ENCODE data around the gene COPZ1.
"Not testable (repeated sequence)": the region's sequence is repeated elsewhere in the genome, so short reads cannot be mapped to it uniquely, and the experiment has no call there.

Gene COPZ1, protein sequence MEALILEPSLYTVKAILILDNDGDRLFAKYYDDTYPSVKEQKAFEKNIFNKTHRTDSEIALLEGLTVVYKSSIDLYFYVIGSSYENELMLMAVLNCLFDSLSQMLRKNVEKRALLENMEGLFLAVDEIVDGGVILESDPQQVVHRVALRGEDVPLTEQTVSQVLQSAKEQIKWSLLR

DNA sequence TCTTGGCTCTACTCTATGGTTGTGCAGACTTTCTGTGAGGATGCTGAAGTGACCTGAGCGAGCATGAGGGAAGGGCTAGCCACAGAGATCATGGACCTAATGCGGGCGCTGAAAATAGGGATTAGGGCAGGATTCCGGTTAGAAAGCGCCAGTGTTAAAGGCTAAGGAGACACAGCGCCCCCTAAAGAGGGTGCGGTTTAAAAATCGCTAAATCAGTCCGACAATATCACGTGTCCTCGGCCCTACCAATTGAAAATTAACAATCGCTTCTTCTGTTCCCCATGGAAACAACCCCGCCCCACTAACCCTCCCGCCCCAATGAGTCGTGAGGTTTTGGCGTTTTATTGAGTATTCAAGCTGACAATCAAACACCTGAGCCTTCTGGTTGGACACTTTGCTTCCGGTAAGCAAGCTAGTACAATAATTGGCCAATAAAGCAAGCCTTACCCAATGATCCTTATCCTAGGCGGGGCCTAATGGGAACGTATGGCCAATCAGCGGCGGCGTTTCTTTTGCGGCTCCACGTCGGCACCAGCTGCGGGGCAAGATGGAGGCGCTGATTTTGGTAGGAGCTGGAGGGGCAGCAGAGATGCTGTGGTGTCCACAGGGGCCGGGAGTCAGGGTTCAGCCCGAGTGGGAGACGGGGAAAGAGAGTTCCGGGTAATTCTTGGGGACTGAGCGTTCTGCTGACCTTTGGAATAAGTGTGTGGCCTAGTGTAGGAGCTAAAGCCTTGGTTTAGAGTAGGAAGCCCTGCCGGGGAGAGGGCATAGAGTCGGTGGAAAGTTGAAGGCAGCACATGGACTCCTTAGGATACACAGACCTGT, at the start of gene COPZ1:
COPZ1 (plus strand) TSS at position 515 of the 825 bp plus-strand sequence; CDS start at position 548, 33 bp downstream.
- DNase-seq = peak; percentile 100

DNA sequence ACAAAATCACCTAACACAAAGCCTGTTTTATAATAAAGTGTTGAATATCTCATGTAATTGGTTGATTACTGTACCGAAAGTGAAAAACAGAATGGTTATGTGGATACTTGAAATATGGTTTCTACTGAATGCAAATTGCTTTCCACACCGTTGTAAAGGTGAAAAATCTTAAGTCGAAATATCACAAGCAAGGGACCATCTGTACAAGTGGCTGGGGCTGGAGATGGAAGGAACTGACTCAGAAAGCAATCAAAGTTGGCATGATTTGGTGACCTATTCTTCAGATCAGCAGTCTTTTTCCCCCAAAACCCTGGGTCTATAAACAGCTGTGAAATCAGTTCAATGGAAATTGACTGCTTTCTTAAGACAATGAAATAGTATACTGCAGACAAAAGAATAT, 48.6 kb upstream of the COPZ1 start:
- no peak for DNase-seq

DNA sequence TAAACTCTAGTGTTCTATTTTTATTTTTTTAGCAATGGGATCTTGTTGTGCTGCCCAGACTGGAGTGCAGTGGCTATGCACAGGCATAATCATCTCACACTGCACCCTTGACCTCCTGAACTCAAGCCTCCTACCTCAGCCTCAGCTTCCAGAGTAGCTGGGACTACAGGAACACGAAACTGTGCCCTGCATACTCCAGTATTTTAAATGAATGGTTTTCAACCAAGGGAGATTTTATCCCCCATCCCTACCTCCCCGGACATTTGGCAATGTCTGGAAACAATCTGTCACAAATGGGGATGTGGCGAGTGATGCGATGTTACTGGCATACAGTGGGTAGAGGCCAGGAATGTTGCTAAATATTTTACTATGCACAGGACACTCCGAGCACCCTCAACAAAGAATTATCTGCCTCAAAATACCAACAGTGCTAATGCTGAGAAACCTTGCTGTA, 47.1 kb upstream of the COPZ1 start:
- no peak for DNase-seq

DNA sequence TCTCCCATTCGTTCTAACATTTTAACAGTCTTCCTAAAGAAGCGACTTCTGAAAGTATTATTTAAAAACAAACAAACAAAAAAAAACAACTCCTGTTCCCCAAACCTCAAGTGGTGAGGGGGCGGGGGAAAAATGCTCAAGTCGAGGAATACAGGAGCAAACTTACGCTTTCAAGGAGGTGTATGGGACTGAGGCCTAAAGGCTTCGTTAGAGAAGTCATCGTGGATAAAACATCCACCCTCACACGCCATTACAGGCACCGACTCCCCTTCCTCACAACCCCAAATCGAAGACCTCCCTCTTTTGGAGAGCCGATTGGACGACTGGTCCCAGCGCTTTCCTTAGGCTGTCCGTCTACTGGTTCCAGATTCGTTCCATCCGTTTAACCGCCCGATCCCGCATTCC, 45.7 kb upstream of the COPZ1 start:
- no peak for DNase-seq

DNA sequence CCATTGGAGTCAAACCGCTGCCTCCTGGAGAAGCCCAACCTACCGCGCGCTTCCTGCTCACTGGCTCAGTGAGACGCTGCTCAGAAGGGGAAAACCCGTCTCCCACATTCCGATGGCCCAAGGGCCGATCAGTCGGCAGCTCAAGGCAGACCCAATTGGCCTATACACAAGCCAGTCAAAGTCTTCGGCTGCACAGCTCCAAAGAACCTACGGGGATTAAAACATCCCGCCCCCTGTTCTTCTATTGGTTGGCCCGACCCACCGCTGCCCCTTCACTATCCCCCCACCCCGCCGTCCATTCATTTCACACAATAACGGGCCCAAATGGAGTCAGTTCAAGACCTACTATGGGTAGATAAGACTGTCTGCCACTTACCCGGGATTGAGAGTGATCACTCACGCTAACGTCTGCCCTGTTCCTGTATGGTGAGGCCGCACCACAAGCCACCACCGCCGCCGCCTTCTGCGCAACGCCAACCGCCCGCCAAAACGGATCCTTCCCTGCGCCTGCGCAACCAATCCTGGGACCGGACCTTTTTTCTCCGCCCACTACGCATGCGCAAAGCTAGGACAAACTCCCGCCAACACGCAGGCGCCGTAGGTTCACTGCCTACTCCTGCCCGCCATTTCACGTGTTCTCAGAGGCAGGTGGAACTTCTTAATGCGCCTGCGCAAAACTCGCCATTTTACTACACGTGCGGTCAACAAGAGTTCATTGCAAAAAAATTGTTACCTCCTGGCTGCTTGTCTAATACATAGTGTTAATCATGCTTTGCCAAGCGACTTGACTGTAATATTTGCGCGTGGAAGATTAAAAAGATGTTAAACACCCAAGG, 45.1 kb upstream of the COPZ1 start, which contains the start of gene CBX5:
CBX5 (minus strand) TSS at position 491 of the 836 bp plus-strand sequence. CDS start 22,472 bp downstream, outside the sequence.
- DNase-seq = peak; percentile 99

DNA sequence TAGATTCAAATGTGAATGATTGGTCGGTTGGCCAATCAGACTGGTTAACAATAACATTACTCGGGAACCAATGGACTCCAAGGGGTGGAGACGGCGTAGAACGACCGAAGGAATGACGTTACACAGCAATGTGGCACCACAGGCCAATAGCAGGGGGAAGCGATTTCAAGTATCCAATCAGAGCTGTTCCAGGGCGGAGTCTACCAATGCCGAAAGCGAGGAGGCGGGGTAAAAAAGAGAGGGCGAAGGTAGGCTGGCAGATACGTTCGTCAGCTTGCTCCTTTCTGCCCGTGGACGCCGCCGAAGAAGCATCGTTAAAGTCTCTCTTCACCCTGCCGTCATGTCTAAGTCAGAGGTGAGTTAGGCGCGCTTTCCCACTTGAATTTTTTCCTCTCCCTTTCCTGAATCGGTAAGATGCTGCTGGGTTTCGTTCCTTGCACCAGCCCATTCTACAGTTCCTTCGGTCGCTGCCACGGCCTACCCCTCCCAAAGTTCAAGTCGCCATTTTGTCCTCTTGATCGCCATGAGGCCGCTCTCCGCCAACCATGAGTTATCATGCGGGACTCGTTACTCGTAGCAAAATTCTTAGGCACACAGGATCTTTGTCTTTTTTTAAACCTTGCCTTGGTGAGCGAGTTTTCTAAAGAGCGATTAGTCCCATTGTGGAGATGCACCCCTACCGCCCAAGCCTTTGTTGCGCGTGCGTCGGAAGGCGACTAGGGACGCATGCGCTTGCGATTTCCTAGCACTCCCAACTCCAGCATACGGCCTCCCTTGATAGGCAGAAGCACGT, 44.3 kb upstream of the COPZ1 start, which contains the start of gene HNRNPA1:
HNRNPA1 (plus strand) TSS at position 259 of the 793 bp plus-strand sequence; CDS start at position 341, 82 bp downstream.
- DNase-seq = peak; percentile 99

DNA sequence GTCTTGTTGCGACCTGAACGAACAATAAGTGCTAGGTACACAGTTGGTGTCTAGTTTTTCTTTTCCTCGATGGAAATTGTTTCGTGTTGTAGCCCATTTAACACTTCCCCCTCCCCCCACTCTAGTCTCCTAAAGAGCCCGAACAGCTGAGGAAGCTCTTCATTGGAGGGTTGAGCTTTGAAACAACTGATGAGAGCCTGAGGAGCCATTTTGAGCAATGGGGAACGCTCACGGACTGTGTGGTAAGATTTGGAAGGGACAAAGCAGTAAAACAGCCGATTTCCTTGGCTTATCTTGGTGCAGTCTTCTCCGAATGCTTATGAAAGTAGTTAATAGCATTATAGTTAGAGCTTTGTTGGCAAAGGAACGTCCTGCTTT, 43.7 kb upstream of the COPZ1 start:
- not testable (repeated sequence) for DNase-seq

DNA sequence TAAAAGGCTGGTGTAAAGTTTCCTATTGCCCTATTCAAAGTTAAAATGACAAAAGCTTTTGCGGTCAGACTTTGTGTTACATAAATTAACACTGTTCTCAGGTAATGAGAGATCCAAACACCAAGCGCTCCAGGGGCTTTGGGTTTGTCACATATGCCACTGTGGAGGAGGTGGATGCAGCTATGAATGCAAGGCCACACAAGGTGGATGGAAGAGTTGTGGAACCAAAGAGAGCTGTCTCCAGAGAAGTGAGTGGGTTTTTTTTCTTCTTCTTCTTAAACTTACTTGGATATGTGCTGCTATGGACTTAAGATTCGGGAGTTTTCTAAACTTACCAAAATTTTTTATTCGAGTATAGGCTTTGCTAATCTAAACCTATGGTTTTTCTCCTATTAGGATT, 43.2 kb upstream of the COPZ1 start:
- not testable (repeated sequence) for DNase-seq

DNA sequence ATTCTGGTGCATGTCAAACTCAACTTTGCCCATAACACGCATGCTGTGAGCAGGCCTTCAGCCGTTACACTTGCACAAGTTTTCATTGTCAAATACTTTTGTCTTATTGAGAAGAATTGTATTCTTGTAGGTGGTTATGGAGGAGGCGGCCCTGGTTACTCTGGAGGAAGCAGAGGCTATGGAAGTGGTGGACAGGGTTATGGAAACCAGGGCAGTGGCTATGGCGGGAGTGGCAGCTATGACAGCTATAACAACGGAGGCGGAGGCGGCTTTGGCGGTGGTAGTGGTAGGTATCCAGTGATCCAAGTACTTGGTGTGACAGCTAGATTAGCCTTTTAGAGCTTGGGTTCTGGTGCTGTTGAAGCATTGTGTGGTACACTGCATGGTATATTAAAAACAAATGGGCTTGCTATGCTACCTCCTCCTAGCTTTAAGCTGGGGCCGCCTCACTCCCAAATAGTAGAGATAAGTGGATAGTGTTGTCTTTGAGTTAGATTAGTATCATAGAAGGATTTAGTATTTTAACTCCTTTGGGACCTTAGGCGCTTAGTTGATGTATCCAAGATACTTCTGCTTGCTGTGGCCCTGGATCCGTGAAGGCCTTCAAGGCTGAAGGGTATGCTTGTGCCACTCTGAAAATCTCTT, 41.9 kb upstream of the COPZ1 start:
- no peak for DNase-seq

DNA sequence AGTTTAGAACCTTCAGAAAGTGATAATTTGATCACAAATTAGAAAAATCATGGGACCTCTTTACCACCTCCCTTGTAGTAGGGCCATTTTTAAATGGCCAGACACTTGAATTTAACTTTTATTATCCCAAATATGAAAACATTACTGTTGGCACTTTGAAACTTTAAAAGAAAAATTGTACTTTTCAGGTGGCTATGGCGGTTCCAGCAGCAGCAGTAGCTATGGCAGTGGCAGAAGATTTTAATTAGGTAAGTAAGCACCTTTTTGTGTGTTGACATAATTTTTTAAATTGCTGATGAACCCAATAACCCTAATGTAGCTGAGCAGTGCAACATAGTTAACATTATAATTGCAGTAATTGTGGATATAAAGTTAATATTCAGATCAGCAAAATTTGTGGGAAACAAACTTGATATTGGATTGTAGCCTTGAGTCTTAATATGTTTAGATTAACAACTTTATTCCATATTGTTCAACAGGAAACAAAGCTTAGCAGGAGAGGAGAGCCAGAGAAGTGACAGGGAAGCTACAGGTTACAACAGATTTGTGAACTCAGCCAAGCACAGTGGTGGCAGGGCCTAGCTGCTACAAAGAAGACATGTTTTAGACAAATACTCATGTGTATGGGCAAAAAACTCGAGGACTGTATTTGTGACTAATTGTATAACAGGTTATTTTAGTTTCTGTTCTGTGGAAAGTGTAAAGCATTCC, 40.7 kb upstream of the COPZ1 start:
- not testable (repeated sequence) for DNase-seq

DNA sequence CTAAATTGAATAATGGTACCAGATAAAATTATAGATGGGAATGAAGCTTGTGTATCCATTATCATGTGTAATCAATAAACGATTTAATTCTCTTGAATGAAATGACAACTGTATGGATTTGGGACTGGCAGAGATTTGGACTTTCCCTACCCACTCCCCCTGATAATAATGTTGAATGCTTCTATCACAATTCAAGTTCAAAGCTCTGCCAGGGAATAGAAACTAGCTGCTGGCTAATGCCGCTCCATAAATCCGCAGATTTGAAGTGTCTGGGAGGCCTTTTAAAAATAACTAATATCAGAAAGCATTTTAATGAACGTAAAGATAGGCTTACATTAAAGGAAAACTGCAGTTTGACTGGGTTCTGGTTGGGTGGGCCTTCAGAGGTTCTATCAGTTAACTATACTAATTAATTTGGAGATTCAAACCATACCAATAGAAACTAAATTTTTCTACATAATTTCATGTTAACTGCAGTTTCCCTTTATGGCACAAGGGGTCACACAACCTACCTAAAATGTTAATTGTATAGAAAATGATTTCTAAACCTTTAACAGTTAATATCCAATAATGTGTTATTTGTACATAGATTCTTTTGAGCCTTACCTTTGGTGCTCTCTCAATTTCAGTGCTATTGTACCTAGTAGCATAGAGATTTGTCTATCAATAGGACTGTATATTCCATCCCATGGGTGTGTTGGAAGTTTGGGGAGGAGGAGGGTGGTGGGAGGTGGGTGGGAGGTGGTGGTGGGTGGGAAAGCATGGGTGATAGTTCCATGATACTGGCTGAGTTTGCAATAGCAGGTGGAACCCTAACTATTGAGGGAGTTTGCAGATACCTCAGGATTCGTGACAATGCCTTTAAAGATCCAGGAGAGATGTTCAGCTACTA, 39.5 kb upstream of the COPZ1 start:
- no peak for DNase-seq

DNA sequence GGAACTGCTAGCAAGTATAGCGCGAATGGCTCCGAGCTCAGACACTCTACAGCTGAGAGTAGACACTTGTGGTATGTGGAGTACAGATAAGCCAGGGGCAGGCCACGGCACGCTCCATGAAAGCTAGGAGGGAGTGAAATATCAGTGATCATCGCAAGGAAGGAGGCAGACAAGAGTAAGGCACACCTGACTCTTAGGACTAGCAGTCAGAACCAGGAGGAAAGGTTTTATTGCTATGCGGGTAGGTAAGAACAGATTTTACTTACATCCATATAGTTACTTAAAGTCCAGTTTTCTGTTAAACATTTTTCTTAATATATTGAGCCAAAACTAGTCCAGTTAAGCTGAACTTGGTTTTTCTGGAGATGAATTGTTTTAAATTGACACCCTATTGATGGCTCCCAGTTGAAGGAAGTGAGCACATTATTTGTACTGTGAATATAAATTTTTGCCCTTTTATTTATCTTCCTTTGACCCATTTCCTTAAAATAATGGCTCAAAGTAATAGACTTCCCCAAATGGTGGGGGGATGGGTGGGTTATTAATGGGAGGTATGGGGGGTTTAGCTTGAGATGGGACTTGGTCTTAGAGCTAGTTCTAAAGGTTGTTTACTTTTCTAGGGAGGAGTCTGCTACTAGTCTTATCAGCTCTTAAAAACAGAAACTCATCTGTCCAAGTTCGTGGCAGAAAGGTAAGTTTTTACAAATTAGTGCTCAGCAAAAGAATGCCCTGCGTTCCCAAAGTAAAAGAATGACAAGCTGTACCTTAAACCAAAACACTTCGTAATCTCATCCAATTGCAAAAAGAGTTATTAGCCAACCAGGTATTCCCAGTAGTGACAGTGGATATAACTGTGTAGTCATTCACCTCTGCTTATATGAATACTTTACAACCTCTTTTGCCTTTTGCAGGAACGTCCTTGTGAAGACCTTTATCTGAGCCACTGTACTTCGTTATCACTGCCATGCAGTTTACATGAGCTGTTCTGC, 38.6 kb upstream of the COPZ1 start:
- DNase-seq = no peak

DNA sequence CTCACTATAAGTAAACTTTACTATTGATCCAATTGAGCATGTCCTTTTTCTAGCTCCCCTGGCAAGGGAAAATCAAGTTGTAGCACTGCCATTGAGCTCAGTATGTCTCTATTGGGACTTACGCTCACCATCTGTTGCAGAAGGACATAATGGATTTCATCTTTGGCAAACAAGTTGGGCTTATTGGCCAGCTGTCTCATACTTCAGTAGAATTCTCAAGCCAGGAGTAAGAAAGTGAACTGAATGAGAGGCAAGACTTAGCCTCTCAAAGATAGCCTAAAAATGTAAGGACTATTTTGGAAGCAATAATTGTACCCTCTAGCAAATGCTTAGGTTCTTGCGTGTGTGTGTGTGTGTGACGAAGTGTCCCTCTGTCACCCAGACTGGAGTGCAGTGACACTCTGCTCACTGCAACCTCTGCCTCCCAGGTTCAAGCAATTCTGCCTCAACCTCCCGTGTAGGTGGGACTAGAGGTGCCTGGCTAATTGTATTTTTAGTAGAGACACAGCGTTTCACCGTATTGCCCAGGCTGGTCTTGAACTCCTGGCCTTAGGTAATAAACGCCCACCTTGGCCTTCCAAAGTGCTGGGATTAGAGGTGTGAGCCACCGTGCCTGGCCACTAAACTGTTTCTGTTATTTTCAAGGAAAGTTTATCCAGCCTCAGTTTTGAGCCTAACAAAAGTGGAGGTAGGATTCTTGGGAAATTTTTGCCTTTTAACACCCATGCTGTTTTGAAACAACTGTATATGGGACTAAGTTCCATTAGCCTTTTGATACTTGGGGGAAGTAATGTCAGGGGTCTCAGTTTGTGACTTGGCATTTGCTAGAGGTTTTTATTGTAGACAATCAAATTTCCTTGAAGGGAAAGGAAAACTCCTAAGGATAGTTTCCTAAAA, 37.4 kb upstream of the COPZ1 start:
- no peak for DNase-seq

DNA sequence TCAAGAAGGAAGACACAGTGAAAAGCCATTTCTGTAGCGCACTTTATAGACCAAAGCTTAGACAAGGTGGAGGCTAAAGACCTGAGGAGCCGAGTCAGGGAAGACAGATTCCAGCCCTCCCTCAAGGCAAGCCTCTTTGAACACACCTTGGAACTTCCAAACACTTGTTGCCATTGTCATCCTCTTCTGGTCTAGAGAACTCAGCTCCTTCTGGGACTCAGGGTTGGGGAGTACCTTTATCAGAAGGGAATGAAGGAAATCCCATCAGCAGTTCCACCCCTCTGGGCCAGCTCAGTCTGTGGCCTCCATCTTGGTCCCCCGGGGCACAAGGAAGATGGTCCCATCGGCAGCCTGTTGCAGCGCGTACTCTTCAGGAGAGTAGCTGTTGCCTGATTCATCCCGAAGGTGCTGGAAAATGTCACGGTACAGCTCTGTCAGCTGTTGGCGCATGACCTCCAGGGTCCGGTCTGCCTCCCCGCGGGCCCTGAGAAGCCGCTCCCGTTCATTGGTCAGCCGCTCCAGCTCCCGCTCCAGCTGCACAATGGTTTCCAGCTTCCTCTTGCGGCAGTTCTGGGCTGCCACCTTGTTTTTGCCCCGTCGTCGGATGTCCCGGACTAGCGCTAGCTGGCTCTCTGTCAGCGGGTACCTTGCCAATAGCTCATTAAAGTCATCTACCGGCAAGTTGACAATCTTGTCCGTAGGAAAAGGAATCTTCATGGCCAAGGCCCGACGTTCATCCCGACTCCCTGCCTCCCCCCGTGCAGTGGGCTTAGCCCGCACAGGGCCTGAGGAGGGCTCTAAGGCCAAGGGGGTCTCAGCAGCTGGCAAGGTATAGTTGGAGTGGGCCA, 32.6 kb upstream of the COPZ1 start:
- DNase-seq = no peak

DNA sequence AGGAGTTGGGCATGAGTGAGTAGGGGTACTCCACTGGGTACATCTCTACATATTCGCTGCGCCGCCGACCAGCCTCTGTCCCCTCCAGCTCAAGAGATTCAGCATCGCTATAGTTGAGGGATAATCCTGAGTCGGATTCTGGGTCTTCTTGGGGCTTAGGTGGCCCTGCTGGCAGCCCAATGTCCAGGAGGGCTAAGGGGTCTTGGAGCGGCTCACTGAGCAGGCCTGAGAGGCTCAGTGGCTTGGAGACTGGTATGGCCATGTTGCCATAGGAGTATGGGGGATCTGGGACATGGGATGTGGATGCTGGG, 32.0 kb upstream of the COPZ1 start:
- no peak for DNase-seq

DNA sequence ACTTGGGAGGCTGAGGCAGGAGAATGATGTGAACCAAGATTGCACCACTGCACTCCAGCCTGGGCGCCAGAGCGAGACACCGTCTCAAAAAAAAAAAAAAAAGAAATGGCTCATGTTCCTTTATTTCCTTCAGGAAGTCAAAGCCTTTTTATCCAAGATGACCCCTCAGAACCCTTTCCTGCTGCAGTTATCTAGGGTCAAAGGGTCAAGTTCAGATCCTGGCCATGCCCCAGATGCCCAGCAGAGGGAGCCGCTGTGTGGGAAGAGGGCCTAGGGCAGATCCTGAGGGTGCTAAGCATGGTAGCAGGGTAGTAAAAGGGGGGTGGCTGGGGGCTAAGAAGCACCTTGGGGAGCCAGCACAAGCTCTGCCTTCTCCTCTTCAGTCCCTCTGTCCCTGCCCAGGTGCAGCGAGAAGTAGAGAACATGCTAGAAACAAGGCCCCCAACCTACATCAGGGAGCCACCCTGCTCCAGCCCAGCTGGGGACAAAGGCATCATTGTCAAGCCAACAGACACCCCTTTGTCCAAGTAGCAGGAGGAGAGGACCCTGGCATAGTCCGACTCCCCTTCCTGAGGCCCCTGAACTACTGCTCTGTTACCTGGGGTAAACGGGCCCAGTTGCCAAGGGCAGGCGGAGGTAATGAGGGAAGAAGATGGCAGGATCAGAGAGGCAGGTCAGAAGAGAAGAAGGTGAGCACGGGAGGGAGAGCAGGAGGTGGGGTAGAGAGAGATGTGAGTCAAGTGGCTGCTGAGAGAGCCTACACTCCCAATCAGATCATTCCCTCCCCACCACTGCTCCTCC, 30.6 kb upstream of the COPZ1 start:
- peak; percentile 48 for DNase-seq
